HepG2 (cell line): ENCODE data around the gene CSN3.

Experiments
- EP300 ChIP-seq, 3 experiments: sonication (generic) in 1 of 3; formaldehyde crosslinking in 1 of 3; IDR thresholded peaks; 2 replicates each; pipeline versions ENCODE4 v1.5.1 to v1.6.1; 2011 to 2020; ENCODE audit warnings: low read depth in 2 of 3, low read length in 2 of 3, borderline replicate concordance in 1 of 3, improper control_type of control experiment in 1 of 3, mild to moderate bottlenecking in 1 of 3, missing genetic modification reagents in 1 of 3, moderate library complexity in 1 of 3
- GTF2F1 ChIP-seq: fragments of 150-350 bp; IDR thresholded peaks from 2 replicates; pipeline ENCODE4 v1.6.1; 2014; ENCODE audit warnings: low read length
- KDM5A ChIP-seq: fragments of 200-600 bp; sonication (generic); IDR thresholded peaks from 2 replicates; pipeline ENCODE4 v1.7.0; 2018; ENCODE audit warnings: antibody characterized with exemption, mild to moderate bottlenecking, low read length, borderline replicate concordance
- MAZ ChIP-seq, 2 experiments: sonication (generic) in 1 of 2; formaldehyde crosslinking in 1 of 2; IDR thresholded peaks; 2 replicates each; pipeline versions ENCODE4 v1.5.0 to v1.6.1; 2012 to 2020; ENCODE audit warnings: low read depth in 2 of 2, mild to moderate bottlenecking in 2 of 2, borderline replicate concordance in 1 of 2, improper control_type of control experiment in 1 of 2, low read length in 1 of 2, missing genetic modification reagents in 1 of 2, moderate library complexity in 1 of 2
- NFE2L2 ChIP-seq: fragments of 150-350 bp; IDR thresholded peaks from 2 replicates; pipeline ENCODE4 v1.6.1; 2014; ENCODE audit warnings: low read length
- POLR2AphosphoS5 ChIP-seq: IDR thresholded peaks from 2 replicates; pipeline ENCODE4 v1.6.1; 2012; ENCODE audit warnings: low read depth, low read length
- RFX5 ChIP-seq: IDR thresholded peaks from 2 replicates; pipeline ENCODE4 v1.6.1; 2011; ENCODE audit warnings: low read depth, low read length, improper control_type of control experiment
- SIN3A ChIP-seq: IDR thresholded peaks from 2 replicates; pipeline ENCODE4 v1.6.1; 2011; ENCODE audit warnings: low read depth, mild to moderate bottlenecking, control low read depth, low read length, borderline replicate concordance
- SNRNP70 ChIP-seq: fragments of 200-400 bp; formaldehyde crosslinking; IDR thresholded peaks from 2 replicates; pipeline ENCODE4 v1.6.1; 2017; ENCODE audit warnings: mild to moderate bottlenecking, low read depth, low read length, moderate library complexity
- SP2 ChIP-seq: sonication (generic); formaldehyde crosslinking; IDR thresholded peaks from 2 replicates; pipeline ENCODE4 v1.5.1; 2020; ENCODE audit warnings: mild to moderate bottlenecking, missing genetic modification reagents
- ZFP36 ChIP-seq: fragments of 150-350 bp; IDR thresholded peaks from 2 replicates; pipeline ENCODE4 v1.6.1; 2018; ENCODE audit warnings: borderline replicate concordance, low read length, low read depth; ENCODE audit not compliant: partially characterized antibody
- TF ChIP-seq, protein P1 (sequence below): sonication (generic); formaldehyde crosslinking; IDR thresholded peaks from 2 replicates; pipeline ENCODE4 v1.5.0; 2020; ENCODE audit warnings: mild to moderate bottlenecking, missing genetic modification reagents, moderate library complexity
- TF ChIP-seq, protein P2 (sequence below): sonication (generic); formaldehyde crosslinking; conservative IDR thresholded peaks from 2 replicates; pipeline ENCODE4 v1.4.0; 2020; ENCODE audit warnings: mild to moderate bottlenecking, missing genetic modification reagents, moderate library complexity

DNA sequence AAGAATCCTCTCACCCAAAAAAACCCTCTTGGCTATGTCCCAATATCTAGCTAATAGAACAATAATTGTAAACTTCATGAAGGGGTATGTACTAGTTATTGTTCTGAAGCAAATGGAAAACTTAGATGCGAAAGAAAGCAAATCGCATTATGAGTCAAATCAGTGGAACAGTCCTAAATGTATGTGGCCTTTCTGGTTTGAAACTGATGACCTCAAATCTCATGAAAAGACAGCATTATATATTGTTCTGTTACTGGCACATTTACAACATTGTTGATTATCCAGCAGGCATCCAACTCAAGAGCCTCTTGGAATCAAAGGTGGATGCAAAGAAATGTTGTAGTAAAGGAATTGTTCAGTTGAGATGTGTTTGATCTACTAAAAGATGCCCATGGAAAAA lies 34.7 kb downstream of the CSN3 start:
- TF ChIP-seq SNRNP70 (no peak), GTF2F1 (no peak), SIN3A (no peak), EP300 (IDR thresholded peaks at IDR 0.05; ENCODE audit: low read depth in 2 of 2, low read length in 2 of 2) (no peak), EP300 (CRISPR knock-in tag; IDR thresholded peaks at IDR 0.05; ENCODE audit: borderline replicate concordance) (no peak), SP2 (CRISPR knock-in tag) (no peak), ZFP36 (no peak), RFX5 (no peak), MAZ (IDR thresholded peaks at IDR 0.05; ENCODE audit: borderline replicate concordance, low read depth, low read length) (no peak), MAZ (CRISPR knock-in tag; IDR thresholded peaks at IDR 0.05; ENCODE audit: low read depth) (no peak), KDM5A (no peak), POLR2AphosphoS5 (no peak), NFE2L2 (no peak)
- TF ChIP-seq, protein P1, sequence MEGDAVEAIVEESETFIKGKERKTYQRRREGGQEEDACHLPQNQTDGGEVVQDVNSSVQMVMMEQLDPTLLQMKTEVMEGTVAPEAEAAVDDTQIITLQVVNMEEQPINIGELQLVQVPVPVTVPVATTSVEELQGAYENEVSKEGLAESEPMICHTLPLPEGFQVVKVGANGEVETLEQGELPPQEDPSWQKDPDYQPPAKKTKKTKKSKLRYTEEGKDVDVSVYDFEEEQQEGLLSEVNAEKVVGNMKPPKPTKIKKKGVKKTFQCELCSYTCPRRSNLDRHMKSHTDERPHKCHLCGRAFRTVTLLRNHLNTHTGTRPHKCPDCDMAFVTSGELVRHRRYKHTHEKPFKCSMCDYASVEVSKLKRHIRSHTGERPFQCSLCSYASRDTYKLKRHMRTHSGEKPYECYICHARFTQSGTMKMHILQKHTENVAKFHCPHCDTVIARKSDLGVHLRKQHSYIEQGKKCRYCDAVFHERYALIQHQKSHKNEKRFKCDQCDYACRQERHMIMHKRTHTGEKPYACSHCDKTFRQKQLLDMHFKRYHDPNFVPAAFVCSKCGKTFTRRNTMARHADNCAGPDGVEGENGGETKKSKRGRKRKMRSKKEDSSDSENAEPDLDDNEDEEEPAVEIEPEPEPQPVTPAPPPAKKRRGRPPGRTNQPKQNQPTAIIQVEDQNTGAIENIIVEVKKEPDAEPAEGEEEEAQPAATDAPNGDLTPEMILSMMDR (CRISPR knock-in tag) = no peak
- TF ChIP-seq, protein P2, sequence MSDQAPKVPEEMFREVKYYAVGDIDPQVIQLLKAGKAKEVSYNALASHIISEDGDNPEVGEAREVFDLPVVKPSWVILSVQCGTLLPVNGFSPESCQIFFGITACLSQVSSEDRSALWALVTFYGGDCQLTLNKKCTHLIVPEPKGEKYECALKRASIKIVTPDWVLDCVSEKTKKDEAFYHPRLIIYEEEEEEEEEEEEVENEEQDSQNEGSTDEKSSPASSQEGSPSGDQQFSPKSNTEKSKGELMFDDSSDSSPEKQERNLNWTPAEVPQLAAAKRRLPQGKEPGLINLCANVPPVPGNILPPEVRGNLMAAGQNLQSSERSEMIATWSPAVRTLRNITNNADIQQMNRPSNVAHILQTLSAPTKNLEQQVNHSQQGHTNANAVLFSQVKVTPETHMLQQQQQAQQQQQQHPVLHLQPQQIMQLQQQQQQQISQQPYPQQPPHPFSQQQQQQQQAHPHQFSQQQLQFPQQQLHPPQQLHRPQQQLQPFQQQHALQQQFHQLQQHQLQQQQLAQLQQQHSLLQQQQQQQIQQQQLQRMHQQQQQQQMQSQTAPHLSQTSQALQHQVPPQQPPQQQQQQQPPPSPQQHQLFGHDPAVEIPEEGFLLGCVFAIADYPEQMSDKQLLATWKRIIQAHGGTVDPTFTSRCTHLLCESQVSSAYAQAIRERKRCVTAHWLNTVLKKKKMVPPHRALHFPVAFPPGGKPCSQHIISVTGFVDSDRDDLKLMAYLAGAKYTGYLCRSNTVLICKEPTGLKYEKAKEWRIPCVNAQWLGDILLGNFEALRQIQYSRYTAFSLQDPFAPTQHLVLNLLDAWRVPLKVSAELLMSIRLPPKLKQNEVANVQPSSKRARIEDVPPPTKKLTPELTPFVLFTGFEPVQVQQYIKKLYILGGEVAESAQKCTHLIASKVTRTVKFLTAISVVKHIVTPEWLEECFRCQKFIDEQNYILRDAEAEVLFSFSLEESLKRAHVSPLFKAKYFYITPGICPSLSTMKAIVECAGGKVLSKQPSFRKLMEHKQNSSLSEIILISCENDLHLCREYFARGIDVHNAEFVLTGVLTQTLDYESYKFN = no peak
